H1 (cell line): ENCODE results near the gene SMIM33.

ENCODE experiments used
- EZH2 ChIP-seq: fragments of 200-600 bp; sonication (generic); IDR thresholded peaks from 2 replicates; pipeline ENCODE4 v1.7.1; 2012; ENCODE audit warnings: low read depth, mild to moderate bottlenecking, moderate library complexity, low read length, inconsistent platforms; ENCODE audit not compliant: severe bottlenecking
- POLR2A ChIP-seq, 2 experiments: IDR thresholded peaks; 1 replicate in 1 of 2; 2 replicates in 1 of 2; pipeline ENCODE4 v1.6.1; 2011; ENCODE audit warnings: low read depth in 2 of 2, low read length in 2 of 2, mild to moderate bottlenecking in 2 of 2; ENCODE audit errors: control extremely low read depth in 1 of 2
- RFX5 ChIP-seq: IDR thresholded peaks from 2 replicates; pipeline ENCODE4 v1.6.1; 2011; ENCODE audit warnings: low read depth, low read length, improper control_type of control experiment, borderline replicate concordance
- TF ChIP-seq, protein P1 (sequence below), 3 experiments: IDR thresholded peaks; 1 replicate in 2 of 3; 2 replicates in 1 of 3; pipeline versions ENCODE4 v1.5.1 to v1.6.1; 2011; ENCODE audit warnings: low read length in 3 of 3, mild to moderate bottlenecking in 3 of 3, inconsistent platforms in 2 of 3, low read depth in 1 of 3, moderate library complexity in 1 of 3; ENCODE audit not compliant: insufficient read depth in 1 of 3; ENCODE audit errors: control extremely low read depth in 1 of 3

DNA sequence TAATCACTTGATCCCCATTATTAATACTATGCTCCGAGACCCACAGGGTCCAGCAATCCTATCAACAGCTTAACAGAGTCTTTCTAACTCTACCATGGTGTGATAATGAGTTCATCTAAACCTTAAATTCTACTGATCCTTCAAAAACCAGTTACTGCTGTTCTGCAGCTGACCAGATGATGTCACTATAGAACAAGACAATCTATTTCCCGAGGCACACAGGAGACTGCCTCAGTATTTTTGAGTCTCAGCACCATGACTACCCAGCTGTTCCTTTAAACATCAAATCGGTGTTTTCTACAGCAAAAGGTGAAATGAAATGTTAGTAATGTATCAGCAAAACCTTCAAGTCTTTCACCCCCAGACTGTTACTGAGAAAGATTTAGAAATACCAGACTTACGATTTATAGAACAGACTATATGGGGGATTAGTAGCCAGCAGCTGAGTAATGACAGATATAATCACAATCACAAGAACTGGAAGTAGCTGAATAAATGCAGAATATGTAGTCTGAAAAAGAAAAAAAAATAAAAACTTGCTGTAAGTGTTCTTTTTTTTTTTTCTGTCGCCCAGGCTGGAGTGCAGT is 48.4 kb upstream of the SMIM33 start:
- TF ChIP-seq RFX5 (no peak), EZH2 (no peak), POLR2A (IDR thresholded peaks at IDR 0.05; ENCODE audit: control extremely low read depth in 1 of 2, low read depth in 2 of 2, low read length in 2 of 2) (no peak)
- TF ChIP-seq, protein P1, sequence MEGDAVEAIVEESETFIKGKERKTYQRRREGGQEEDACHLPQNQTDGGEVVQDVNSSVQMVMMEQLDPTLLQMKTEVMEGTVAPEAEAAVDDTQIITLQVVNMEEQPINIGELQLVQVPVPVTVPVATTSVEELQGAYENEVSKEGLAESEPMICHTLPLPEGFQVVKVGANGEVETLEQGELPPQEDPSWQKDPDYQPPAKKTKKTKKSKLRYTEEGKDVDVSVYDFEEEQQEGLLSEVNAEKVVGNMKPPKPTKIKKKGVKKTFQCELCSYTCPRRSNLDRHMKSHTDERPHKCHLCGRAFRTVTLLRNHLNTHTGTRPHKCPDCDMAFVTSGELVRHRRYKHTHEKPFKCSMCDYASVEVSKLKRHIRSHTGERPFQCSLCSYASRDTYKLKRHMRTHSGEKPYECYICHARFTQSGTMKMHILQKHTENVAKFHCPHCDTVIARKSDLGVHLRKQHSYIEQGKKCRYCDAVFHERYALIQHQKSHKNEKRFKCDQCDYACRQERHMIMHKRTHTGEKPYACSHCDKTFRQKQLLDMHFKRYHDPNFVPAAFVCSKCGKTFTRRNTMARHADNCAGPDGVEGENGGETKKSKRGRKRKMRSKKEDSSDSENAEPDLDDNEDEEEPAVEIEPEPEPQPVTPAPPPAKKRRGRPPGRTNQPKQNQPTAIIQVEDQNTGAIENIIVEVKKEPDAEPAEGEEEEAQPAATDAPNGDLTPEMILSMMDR (IDR thresholded peaks at IDR 0.05; ENCODE audit: control extremely low read depth in 1 of 3, insufficient read depth in 1 of 3, low read depth in 1 of 3, low read length in 3 of 3): peak in 2 of 3 experiments; percentile 88 to 94; a peak in 3 of 4 replicates
